ENCODE data around the gene STK25.

GRCh38 chr2:241490825-241491506, 17.4 kb downstream of the STK25 start:
- no peak for TF ChIP-seq CTCF (IDR thresholded peaks at IDR 0.05)
- TF ChIP-seq EP300 (IDR thresholded peaks at IDR 0.05; ENCODE audit: low read depth) = no peak

All from transverse colon (tissue), 3 donors.